Measurements from ENCODE around the gene ATP6V1G2.

ATP6V1G2 gene

GRCh38 chr6:31546958-31547726, 734 bp upstream of the ATP6V1G2 start, which contains the start of gene NFKBIL1:
NFKBIL1 (plus strand) TSS chr6:31547608; CDS start chr6:31547695, 87 bp downstream.
- no peak for DNase-seq

DNA sequence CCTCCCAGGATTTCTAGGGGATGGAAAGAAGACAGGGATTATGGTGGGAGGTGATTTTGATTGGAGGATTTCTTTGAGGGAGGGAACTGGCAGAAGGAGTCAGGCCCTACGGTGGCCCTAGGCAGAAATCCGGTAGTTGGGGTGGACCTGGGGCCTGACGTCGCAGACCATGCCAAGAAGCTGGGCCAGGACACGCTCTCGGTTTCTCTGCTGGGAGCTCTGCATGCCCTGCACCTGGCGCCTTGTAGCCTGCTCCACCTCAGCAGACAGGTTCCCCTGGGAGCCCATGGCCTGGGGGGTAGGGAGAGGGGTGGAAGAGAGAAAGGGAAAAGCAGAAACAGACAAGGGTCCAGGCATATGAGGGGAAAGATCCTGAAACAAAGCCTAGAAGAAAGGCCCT, 1.1 kb downstream of the ATP6V1G2 start:
- DNase-seq: no peak

GRCh38 chr6:31544676-31545075, 1.7 kb downstream of the ATP6V1G2 start:
- DNase-seq: no peak

- no peak for DNase-seq
These were observed 2.8 kb downstream of the ATP6V1G2 start for GRCh38 chr6:31543639-31544038.

GRCh38 chr6:31541658-31542521, 4.5 kb downstream of the ATP6V1G2 start, which contains the start of gene DDX39B:
DDX39B (minus strand) TSS chr6:31542003; CDS start chr6:31540532, 1,471 bp downstream.
- peak; percentile 38 for DNase-seq

GRCh38 chr6:31541059-31541657, 5.2 kb downstream of the ATP6V1G2 start:
- no peak for DNase-seq

- DNase-seq: no peak
These were observed 5.8 kb downstream of the ATP6V1G2 start for GRCh38 chr6:31540640-31541039.

DNA sequence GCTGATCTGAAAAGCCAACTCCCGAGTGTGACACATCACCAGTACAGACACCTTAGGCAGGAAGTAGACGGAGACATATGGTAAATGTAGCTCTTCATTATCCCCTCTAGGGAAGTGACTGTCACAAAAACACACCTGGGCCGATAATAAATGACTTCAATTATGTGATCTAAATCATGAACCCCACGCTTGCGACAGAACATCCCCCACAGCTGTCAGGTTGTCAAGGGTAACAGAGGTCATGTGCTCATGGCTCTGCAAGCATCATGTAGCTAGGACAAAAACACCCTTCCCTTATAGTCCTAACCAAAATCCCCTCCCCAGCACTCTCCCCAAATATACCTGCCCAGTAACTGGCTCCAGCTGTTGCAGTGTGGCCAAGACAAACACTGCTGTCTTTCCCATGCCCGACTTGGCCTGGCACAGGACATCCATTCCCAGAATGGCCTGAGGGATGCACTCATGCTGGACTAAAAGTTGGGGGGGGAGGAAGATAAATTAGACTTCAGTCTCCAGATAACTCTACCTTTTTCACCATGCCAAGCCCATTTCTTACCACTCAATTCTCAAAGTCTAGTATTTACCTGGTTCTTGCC, 7.5 kb downstream of the ATP6V1G2 start:
- no peak for DNase-seq

GRCh38 chr6:31535538-31536324, 10.7 kb downstream of the ATP6V1G2 start:
- DNase-seq: no peak

DNA sequence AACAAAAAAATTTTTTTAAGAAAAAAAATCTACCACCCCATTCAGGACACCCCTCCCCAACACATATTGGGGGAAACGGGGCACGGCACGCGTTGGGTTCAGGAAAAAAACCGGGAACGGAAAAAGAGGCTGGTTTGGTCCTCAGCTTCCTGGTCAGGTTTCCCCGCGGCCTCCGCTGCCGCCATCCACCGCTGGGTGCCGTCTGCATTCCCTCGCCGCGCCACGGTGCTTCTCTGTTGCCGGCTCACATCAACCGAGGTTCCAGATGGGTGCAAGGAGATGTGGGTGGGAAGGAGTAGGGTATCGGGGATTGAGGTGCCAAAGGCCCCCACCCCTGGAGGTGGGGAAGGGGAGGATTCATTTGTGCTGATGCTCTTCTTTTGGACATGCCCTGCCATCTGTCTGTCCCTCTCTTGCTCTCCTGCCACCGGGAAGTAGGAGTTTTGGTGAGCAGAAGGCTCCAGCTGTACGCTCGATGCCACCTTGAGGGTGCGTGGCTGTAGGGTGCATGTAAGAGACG, 11.8 kb downstream of the ATP6V1G2 start:
- no peak for DNase-seq

GRCh38 chr6:31534011-31534410, 12.4 kb downstream of the ATP6V1G2 start:
- no peak for DNase-seq

- no peak for DNase-seq
These were observed 13.0 kb downstream of the ATP6V1G2 start for GRCh38 chr6:31533455-31533841.

GRCh38 chr6:31532644-31533454, 13.6 kb downstream of the ATP6V1G2 start:
- no peak for DNase-seq

- DNase-seq: no peak
These were observed 14.4 kb downstream of the ATP6V1G2 start for GRCh38 chr6:31531771-31532643.

GRCh38 chr6:31531162-31531561, 15.2 kb downstream of the ATP6V1G2 start:
- no peak for DNase-seq

GRCh38 chr6:31530659-31531058, 15.7 kb downstream of the ATP6V1G2 start:
- DNase-seq: no peak

GRCh38 chr6:31529329-31530150, 16.9 kb downstream of the ATP6V1G2 start:
- DNase-seq: no peak

GRCh38 chr6:31528821-31529328, 17.5 kb downstream of the ATP6V1G2 start, which contains the start of gene MCCD1:
MCCD1 (plus strand) TSS chr6:31528962; CDS start chr6:31529015, 53 bp downstream.
- no peak for DNase-seq
